Neural progenitor cell (in vitro differentiated cells): Measurements from ENCODE around the gene ACAP1. TPM values are rescaled to one million over a fixed set of nuclear protein-coding genes. Genes with fewer than 3 reads are reported as not detected.
"Not testable (repeated sequence)": the region's sequence is repeated elsewhere in the genome, so short reads cannot be mapped to it uniquely, and the experiment has no call there.

ENCODE experiments used
- DNase-seq: peaks from one replicate; pipeline ENCODE4 v3.0.0-alpha.2; 2016; ENCODE audit warnings: low spot score
- H2AFZ ChIP-seq: fragments of 200-600 bp; sonication (generic); replicated peaks from 2 replicates; pipeline ENCODE4 v1.6.1; 2016; ENCODE audit warnings: antibody characterized with exemption
- H3F3A ChIP-seq: fragments of 200-600 bp; sonication (generic); 2 replicates; pipeline ENCODE4 v1.6.1; 2016; ENCODE audit warnings: antibody characterized with exemption, low read depth
- H3K27ac ChIP-seq: fragments of 200-600 bp; sonication (generic); 2 replicates; pipeline ENCODE4 v1.5.1; 2016; ENCODE audit warnings: mild to moderate bottlenecking
- H3K27me3 ChIP-seq: fragments of 200-600 bp; sonication (generic); 2 replicates; pipeline ENCODE4 v1.6.1; 2016; ENCODE audit warnings: mild to moderate bottlenecking, moderate library complexity
- H3K36me3 ChIP-seq: fragments of 200-600 bp; sonication (generic); 2 replicates; pipeline ENCODE4 v1.5.1; 2016
- H3K4me1 ChIP-seq: fragments of 200-600 bp; sonication (generic); 2 replicates; pipeline ENCODE4 v1.6.1; 2016; ENCODE audit warnings: mixed run types
- H3K4me2 ChIP-seq: fragments of 200-600 bp; sonication (generic); 2 replicates; pipeline ENCODE4 v1.6.1; 2016
- H3K4me3 ChIP-seq: fragments of 200-600 bp; sonication (generic); 2 replicates; pipeline ENCODE4 v1.5.1; 2016
- H3K79me2 ChIP-seq: fragments of 200-600 bp; sonication (generic); 2 replicates; pipeline ENCODE4 v1.6.1; 2016; ENCODE audit warnings: low read depth
- H3K9ac ChIP-seq: fragments of 200-600 bp; sonication (generic); 2 replicates; pipeline ENCODE4 v1.6.1; 2016
- H3K9me3 ChIP-seq: fragments of 200-600 bp; sonication (generic); 2 replicates; pipeline ENCODE4 v1.5.1; 2016; ENCODE audit warnings: low read depth
- H4K20me1 ChIP-seq: fragments of 200-600 bp; sonication (generic); 2 replicates; pipeline ENCODE4 v1.6.1; 2016; ENCODE audit warnings: low read depth
- H3K27ac Mint-ChIP-seq: 3 replicates; pipeline ENCODE4 v1.8.0; 2021; ENCODE audit warnings: mixed read lengths
- H3K27me3 Mint-ChIP-seq: 2 replicates; pipeline ENCODE4 v1.8.0; 2022; ENCODE audit warnings: low read depth, mild to moderate bottlenecking, inconsistent platforms, moderate library complexity, mixed read lengths; ENCODE audit not compliant: insufficient read depth
- H3K36me3 Mint-ChIP-seq: 3 replicates; pipeline ENCODE4 v1.8.0; 2021; ENCODE audit warnings: mixed read lengths
- H3K4me1 Mint-ChIP-seq: 3 replicates; pipeline ENCODE4 v1.8.0; 2021; ENCODE audit warnings: mixed read lengths
- H3K4me3 Mint-ChIP-seq: 3 replicates; pipeline ENCODE4 v1.8.0; 2021; ENCODE audit warnings: mild to moderate bottlenecking, moderate library complexity, mixed read lengths
- H3K9me3 Mint-ChIP-seq: 3 replicates; pipeline ENCODE4 v1.8.0; 2020; ENCODE audit warnings: mixed read lengths
- EZH2 ChIP-seq: fragments of 200-600 bp; sonication (generic); IDR thresholded peaks from 2 replicates; pipeline ENCODE4 v1.6.1; 2017; ENCODE audit warnings: antibody characterized with exemption, mild to moderate bottlenecking, moderate library complexity
- EZH2phosphoT487 ChIP-seq: fragments of 200-600 bp; sonication (generic); IDR thresholded peaks from 2 replicates; pipeline ENCODE4 v1.6.1; 2017; ENCODE audit warnings: antibody characterized with exemption
- total RNA-seq: library from RNA; depleted of rRNA; stranded (reverse); fragments of >200 nt; gene quantifications from 2 replicates; pipeline ENCODE4 v1.2.3, GENCODE V29; 2015; ENCODE audit warnings: low replicate concordance
- TF ChIP-seq, protein P1 (sequence below): fragments of 200-600 bp; sonication (generic); IDR thresholded peaks from 2 replicates; pipeline ENCODE4 v1.5.1; 2017; ENCODE audit warnings: antibody characterized with exemption, mild to moderate bottlenecking

The ACAP1 gene
- total RNA-seq, 1 donor from 2014 or later: 0.65 TPM

DNA sequence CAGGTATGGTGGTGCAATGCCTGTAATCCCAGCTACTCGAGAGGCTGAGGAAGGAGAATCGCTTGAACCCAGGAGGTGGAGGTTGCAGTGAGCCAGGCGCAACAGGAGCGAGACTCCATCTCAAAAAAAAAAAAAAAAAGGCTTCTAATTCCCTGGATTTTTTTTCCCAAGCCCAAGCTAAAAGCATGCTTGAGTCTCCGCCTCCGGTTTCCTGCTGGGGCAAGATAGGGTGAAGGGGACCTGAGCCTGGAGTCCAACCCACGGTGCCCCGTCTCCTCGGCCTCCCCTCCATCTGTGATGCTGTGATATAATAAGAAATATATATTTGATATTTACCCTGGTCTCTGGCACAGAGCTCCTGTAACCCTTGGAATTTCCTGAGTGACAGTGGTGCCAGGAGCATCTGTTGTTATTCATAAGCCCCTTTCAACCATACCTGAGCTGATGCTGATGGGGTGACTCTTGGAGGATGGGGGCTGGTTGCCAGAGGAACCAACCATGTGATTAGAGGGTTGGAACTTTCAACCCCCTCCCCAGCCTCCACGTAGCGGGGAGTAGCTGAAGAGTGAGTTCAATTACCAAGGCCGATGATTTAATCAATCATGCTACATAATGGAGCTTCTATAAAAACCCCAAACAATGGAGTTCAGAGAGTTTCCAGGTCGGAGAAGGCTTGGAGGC lies 31.7 kb downstream of the ACAP1 start:
- Histone ChIP-seq H3K27me3 (peaks cover 7% of the 10 kb centered on the region), H2AFZ (no peak overlapping the region), H3K9ac (no peak overlapping the region), H3K4me2 (no peak overlapping the region), H3K36me3 (no peaks in the 10 kb centered on the region), H3K27ac (no peak overlapping the region), H3K4me3 (no peak overlapping the region), H3F3A (no peaks in the 10 kb centered on the region), H4K20me1 (no peaks in the 10 kb centered on the region), H3K79me2 (no peaks in the 10 kb centered on the region), H3K9me3 (no peaks in the 10 kb centered on the region), H3K4me1 (no peaks in the 10 kb centered on the region)
- H3K36me3 Mint-ChIP-seq: no peaks in the 10 kb centered on the region
- H3K4me3 Mint-ChIP-seq: no peak overlapping the region
- H3K27ac Mint-ChIP-seq: no peak overlapping the region
- DNase-seq: no peak
- no peak for TF ChIP-seq EZH2phosphoT487
- no peak for TF ChIP-seq EZH2
- H3K9me3 Mint-ChIP-seq: no peaks in the 10 kb centered on the region
- H3K27me3 Mint-ChIP-seq: peaks cover 5% of the 10 kb centered on the region
- H3K4me1 Mint-ChIP-seq: peaks cover 3% of the 10 kb centered on the region

DNA sequence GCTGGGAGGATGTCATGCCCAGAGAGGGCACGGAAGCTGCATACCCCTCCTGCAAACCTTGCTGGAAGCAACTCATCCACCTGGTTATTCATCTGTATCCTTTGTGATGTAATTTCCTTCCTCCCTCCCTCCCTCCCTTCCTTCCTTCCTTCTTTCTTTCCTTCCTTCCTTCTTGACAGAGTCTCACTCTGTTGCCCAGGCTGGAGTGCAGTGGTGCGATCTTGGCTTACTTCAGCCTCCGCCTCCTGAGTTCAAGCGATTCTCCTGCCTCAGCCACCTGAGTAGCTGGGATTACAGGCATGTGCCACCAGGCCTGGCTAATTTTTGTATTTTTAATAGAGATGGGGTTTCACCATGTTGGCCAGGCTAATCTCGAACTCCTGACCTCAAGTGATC lies 32.3 kb downstream of the ACAP1 start:
- not testable (repeated sequence) for DNase-seq, H3K27me3 ChIP-seq, H3K4me2 ChIP-seq, H3F3A ChIP-seq, H3K36me3 ChIP-seq, H3K27ac Mint-ChIP-seq, H3K36me3 Mint-ChIP-seq, H3K4me1 ChIP-seq, H3K4me1 Mint-ChIP-seq, H3K27ac ChIP-seq, H4K20me1 ChIP-seq, H2AFZ ChIP-seq, H3K9me3 Mint-ChIP-seq, H3K4me3 Mint-ChIP-seq, H3K27me3 Mint-ChIP-seq, H3K9me3 ChIP-seq, H3K4me3 ChIP-seq, H3K9ac ChIP-seq, H3K79me2 ChIP-seq

DNA sequence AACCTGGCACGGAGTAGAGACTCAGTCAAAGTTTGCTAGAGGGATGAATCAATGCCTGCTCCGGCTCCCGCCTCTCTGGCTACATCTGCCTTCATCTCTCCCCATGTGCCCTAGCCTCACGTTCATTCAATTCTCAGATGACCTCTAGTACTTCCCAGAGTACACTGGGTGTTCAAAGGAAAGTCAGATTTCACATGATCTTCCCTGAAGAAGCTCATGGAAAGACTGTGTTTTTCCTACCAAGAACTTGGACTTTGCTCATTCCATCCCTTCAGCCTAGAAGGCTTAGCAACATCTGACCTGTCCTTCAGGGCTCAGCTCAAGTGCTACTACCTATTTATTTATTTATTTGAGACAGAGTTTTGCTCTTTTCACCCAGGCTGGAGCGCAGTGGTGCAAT lies 33.5 kb downstream of the ACAP1 start:
- Mint-ChIP-seq H3K27me3 (peaks cover 3% of the 10 kb centered on the region), H3K36me3 (no peaks in the 10 kb centered on the region), H3K27ac (no peak overlapping the region), H3K4me1 (peaks cover 3% of the 10 kb centered on the region), H3K9me3 (no peaks in the 10 kb centered on the region), H3K4me3 (no peak overlapping the region)
- no peak overlapping the region for H3K4me2 ChIP-seq
- H2AFZ ChIP-seq: no peak overlapping the region
- no peaks in the 10 kb centered on the region for H3K79me2 ChIP-seq
- H3K27me3 ChIP-seq: peaks cover 7% of the 10 kb centered on the region
- H4K20me1 ChIP-seq: no peaks in the 10 kb centered on the region
- H3K4me3 ChIP-seq: no peak overlapping the region
- H3K9me3 ChIP-seq: no peaks in the 10 kb centered on the region
- H3K36me3 ChIP-seq: no peaks in the 10 kb centered on the region
- no peaks in the 10 kb centered on the region for H3F3A ChIP-seq
- TF ChIP-seq, protein P1, sequence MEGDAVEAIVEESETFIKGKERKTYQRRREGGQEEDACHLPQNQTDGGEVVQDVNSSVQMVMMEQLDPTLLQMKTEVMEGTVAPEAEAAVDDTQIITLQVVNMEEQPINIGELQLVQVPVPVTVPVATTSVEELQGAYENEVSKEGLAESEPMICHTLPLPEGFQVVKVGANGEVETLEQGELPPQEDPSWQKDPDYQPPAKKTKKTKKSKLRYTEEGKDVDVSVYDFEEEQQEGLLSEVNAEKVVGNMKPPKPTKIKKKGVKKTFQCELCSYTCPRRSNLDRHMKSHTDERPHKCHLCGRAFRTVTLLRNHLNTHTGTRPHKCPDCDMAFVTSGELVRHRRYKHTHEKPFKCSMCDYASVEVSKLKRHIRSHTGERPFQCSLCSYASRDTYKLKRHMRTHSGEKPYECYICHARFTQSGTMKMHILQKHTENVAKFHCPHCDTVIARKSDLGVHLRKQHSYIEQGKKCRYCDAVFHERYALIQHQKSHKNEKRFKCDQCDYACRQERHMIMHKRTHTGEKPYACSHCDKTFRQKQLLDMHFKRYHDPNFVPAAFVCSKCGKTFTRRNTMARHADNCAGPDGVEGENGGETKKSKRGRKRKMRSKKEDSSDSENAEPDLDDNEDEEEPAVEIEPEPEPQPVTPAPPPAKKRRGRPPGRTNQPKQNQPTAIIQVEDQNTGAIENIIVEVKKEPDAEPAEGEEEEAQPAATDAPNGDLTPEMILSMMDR: no peak
- TF ChIP-seq EZH2 (no peak), EZH2phosphoT487 (no peak)
- no peak for DNase-seq
- no peak overlapping the region for H3K9ac ChIP-seq
- no peaks in the 10 kb centered on the region for H3K4me1 ChIP-seq
- no peak overlapping the region for H3K27ac ChIP-seq

DNA sequence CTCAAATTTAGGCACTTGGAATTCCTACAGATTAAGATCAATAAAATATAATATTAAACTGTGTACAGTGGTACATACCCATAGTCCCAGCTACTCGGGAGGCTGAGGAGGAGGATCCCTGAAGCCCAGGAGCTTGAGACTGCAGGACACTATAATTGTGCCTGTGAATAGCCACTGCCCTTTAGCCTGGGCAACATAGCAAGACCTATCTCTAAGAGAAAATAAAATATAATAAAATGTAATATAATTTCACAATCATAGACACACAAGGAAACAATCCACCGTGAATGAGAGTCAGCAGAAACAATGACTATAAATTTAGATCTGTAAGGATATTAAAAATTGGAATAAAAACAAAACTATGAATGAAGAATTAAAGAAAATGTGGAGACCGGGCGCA lies 34.5 kb downstream of the ACAP1 start:
- Mint-ChIP-seq H3K9me3 (no peaks in the 10 kb centered on the region), H3K27me3 (peaks cover 3% of the 10 kb centered on the region), H3K27ac (no peak overlapping the region), H3K36me3 (no peaks in the 10 kb centered on the region), H3K4me3 (no peak overlapping the region), H3K4me1 (peaks cover 3% of the 10 kb centered on the region)
- no peak overlapping the region for H2AFZ ChIP-seq
- no peaks in the 10 kb centered on the region for H3K9me3 ChIP-seq
- no peak overlapping the region for H3K4me3 ChIP-seq
- no peaks in the 10 kb centered on the region for H3K4me1 ChIP-seq
- H3K27ac ChIP-seq: no peak overlapping the region
- TF ChIP-seq, protein P1: no peak
- TF ChIP-seq EZH2phosphoT487: no peak
- TF ChIP-seq EZH2: no peak
- H3K4me2 ChIP-seq: no peak overlapping the region
- H3K9ac ChIP-seq: no peak overlapping the region
- no peak for DNase-seq
- no peaks in the 10 kb centered on the region for H3K36me3 ChIP-seq
- H4K20me1 ChIP-seq: no peaks in the 10 kb centered on the region
- H3F3A ChIP-seq: no peaks in the 10 kb centered on the region
- H3K27me3 ChIP-seq: peaks cover 7% of the 10 kb centered on the region
- no peaks in the 10 kb centered on the region for H3K79me2 ChIP-seq
